ENCODE data around the gene PDE6B.

Gene PDE6B

GRCh38 chr4:677431-678293 is 52.3 kb downstream of the PDE6B start:
- H3K36me3 ChIP-seq (ENCODE audit: control insufficient read depth, insufficient read depth, low read length), result peaks cover 6% of the 10 kb centered on the region
- no peak overlapping the region for H3K9ac ChIP-seq (ENCODE audit: low read length)
- no peak overlapping the region for H3K27ac ChIP-seq (ENCODE audit: low read depth, low read length)
- H3K9me3 ChIP-seq (ENCODE audit: control insufficient read depth, insufficient read depth, low read depth, low read length), result no peaks in the 10 kb centered on the region
- H3K27me3 ChIP-seq (ENCODE audit: control insufficient read depth, insufficient read depth, low read length), result no peaks in the 10 kb centered on the region
- H3K4me3 ChIP-seq (ENCODE audit: low read depth, low read length), result no peak overlapping the region
- peaks cover 28% of the 10 kb centered on the region; the same call in 1 of the 2 replicates for H3K4me1 ChIP-seq (ENCODE audit: control insufficient read depth, insufficient read depth, low read length)

DNA sequence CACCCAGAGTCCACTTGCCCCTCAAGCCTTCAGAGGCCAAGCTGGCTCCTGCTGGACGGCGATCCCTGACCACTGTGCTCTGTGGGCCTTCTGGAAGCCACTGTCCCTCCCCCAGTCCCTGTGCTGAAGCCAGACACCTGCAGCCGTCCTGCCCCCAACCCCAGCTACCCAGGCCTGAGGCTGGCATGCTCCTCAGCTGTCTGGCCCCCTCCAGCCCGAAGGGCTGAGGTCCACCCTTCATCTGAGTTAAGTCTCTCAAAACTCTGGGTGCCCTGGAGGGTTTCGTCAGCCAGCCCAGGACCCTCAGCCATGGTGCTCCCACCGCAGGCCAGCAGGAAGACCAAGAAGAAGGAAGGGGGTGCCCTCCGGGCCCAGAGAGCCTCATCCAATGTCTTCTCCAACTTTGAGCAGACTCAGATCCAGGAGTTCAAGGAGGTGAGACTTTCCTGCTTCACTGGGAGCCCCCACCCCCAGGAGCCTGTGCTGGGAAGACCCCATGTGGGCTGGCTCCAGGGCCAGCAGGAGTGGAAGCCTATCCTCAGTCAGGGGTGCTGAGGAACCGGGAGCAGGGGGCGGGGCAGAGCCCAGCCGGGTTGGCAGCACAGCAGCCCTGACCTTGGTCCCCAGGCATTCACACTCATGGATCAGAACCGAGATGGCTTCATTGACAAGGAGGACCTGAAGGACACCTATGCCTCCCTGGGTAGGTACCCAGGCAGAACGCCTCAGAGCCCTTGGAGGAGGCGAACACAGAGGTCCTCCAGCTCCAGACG is 53.1 kb downstream of the PDE6B start:
- H3K36me3 ChIP-seq (ENCODE audit: control insufficient read depth, insufficient read depth, low read length), result no peaks in the 10 kb centered on the region
- no peak overlapping the region for H3K27ac ChIP-seq (ENCODE audit: low read depth, low read length)
- H3K9ac ChIP-seq (ENCODE audit: low read length), result no peak overlapping the region
- peaks cover 23% of the 10 kb centered on the region; the same call in 1 of the 2 replicates for H3K4me1 ChIP-seq (ENCODE audit: control insufficient read depth, insufficient read depth, low read length)
- no peaks in the 10 kb centered on the region for H3K9me3 ChIP-seq (ENCODE audit: control insufficient read depth, insufficient read depth, low read depth, low read length)
- no peak overlapping the region for H3K4me3 ChIP-seq (ENCODE audit: low read depth, low read length)
- H3K27me3 ChIP-seq (ENCODE audit: control insufficient read depth, insufficient read depth, low read length), result no peaks in the 10 kb centered on the region

DNA sequence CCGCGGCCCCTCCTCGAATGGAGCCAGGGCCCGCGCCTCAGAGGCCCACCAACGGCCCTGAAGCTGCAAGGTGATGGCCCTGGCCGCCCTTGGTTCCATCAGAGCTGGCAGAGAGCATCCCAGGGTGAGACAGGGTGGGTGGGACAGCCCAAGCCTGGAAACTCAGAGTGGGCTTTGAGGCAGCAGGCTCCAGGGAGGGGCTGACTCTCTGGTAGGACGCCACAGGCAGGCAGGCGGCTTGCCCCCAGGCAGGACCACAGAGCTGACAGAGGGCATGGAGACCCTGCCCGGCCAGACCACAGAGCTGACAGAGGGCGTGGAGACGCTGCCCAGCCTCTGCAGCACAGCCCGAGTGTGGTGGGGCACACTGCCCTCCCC is 53.7 kb downstream of the PDE6B start:
- no peak overlapping the region for H3K4me3 ChIP-seq (ENCODE audit: low read depth, low read length)
- no peaks in the 10 kb centered on the region for H3K27me3 ChIP-seq (ENCODE audit: control insufficient read depth, insufficient read depth, low read length)
- no peak overlapping the region for H3K9ac ChIP-seq (ENCODE audit: low read length)
- no peaks in the 10 kb centered on the region for H3K36me3 ChIP-seq (ENCODE audit: control insufficient read depth, insufficient read depth, low read length)
- no peak overlapping the region for H3K27ac ChIP-seq (ENCODE audit: low read depth, low read length)
- peaks cover 27% of the 10 kb centered on the region for H3K4me1 ChIP-seq (ENCODE audit: control insufficient read depth, insufficient read depth, low read length)
- H3K9me3 ChIP-seq (ENCODE audit: control insufficient read depth, insufficient read depth, low read depth, low read length), result no peaks in the 10 kb centered on the region

- H3K4me3 ChIP-seq (ENCODE audit: low read depth, low read length), result no peak overlapping the region
- H3K9me3 ChIP-seq (ENCODE audit: control insufficient read depth, insufficient read depth, low read depth, low read length), result no peaks in the 10 kb centered on the region
- H3K9ac ChIP-seq (ENCODE audit: low read length), result no peak overlapping the region
- H3K27ac ChIP-seq (ENCODE audit: low read depth, low read length), result no peak overlapping the region
- no peaks in the 10 kb centered on the region for H3K27me3 ChIP-seq (ENCODE audit: control insufficient read depth, insufficient read depth, low read length)
- H3K4me1 ChIP-seq (ENCODE audit: control insufficient read depth, insufficient read depth, low read length), result peaks cover 30% of the 10 kb centered on the region
- no peaks in the 10 kb centered on the region for H3K36me3 ChIP-seq (ENCODE audit: control insufficient read depth, insufficient read depth, low read length)
Observed at GRCh38 chr4:679629-680028, 54.3 kb downstream of the PDE6B start.

GRCh38 chr4:680091-680490 is 54.7 kb downstream of the PDE6B start:
- Histone ChIP-seq H3K9me3 (ENCODE audit: control insufficient read depth, insufficient read depth, low read depth, low read length) (no peaks in the 10 kb centered on the region), H3K4me1 (ENCODE audit: control insufficient read depth, insufficient read depth, low read length) (peaks cover 30% of the 10 kb centered on the region), H3K9ac (ENCODE audit: low read length) (no peak overlapping the region), H3K4me3 (ENCODE audit: low read depth, low read length) (peak overlapping the region; percentile 66; the same call in 1 of the 2 replicates), H3K27ac (ENCODE audit: low read depth, low read length) (no peak overlapping the region), H3K36me3 (ENCODE audit: control insufficient read depth, insufficient read depth, low read length) (no peaks in the 10 kb centered on the region), H3K27me3 (ENCODE audit: control insufficient read depth, insufficient read depth, low read length) (no peaks in the 10 kb centered on the region)

DNA sequence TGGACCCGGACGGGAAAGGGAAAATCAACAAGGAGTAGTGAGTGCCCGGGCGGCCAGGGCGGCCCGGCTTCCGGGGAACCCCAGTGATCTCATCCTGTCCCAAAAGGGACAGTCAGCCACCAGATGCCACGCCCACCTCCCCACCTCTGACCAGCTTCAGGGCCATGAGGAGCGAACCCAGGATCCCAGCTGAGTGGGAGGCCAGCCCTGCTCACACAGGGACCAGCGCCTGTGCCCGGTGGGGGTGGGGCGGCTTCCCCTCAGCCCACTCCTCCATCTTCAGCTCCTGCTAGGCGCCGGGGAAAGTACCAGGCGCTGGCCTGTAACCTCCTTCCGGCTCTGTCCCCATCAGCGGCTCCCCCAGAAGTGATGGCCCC is 55.2 kb downstream of the PDE6B start:
- Histone ChIP-seq H3K27me3 (ENCODE audit: control insufficient read depth, insufficient read depth, low read length) (no peaks in the 10 kb centered on the region), H3K4me3 (ENCODE audit: low read depth, low read length) (peak overlapping the region; percentile 66), H3K36me3 (ENCODE audit: control insufficient read depth, insufficient read depth, low read length) (no peaks in the 10 kb centered on the region), H3K9me3 (ENCODE audit: control insufficient read depth, insufficient read depth, low read depth, low read length) (no peaks in the 10 kb centered on the region), H3K4me1 (ENCODE audit: control insufficient read depth, insufficient read depth, low read length) (peaks cover 27% of the 10 kb centered on the region), H3K27ac (ENCODE audit: low read depth, low read length) (no peak overlapping the region), H3K9ac (ENCODE audit: low read length) (no peak overlapping the region)

DNA sequence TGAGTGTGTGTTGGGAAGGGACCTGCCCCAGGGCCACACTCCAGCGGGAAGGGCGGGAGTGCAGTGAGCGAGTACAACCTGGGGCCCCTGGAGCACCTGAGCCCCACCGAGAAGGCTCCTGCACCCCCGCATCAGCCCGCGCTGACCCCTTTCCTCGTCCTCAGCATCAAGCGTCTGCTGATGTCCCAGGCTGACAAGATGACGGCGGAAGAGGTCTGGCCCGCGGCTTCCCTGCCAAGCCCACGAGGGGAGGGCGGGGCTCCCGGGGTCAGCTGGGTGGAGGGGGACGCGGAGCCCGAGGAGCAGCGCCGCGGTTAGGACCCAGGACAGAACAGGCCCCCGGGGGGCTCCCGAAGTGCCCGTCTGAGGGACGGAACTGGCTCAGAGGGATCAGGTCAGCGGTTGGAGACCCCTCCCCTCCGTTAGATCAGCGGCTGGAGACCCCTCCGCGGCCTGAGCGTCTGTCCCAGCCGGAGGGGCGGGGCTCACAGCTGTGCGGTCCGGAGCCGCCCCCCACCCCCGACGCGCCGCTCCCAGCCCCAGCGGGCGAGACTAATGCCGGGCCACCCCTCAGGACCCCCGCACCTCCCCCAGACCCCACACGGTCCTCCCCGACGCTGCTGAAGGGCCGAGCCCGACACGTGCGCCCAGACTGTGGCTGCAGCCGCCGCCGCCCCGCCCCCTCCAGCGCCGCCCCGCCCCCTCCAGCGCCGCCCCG is 55.7 kb downstream of the PDE6B start:
- H3K27ac ChIP-seq (ENCODE audit: low read depth, low read length), result no peak overlapping the region
- no peaks in the 10 kb centered on the region for H3K36me3 ChIP-seq (ENCODE audit: control insufficient read depth, insufficient read depth, low read length)
- H3K4me1 ChIP-seq (ENCODE audit: control insufficient read depth, insufficient read depth, low read length), result peaks cover 26% of the 10 kb centered on the region
- H3K27me3 ChIP-seq (ENCODE audit: control insufficient read depth, insufficient read depth, low read length), result no peaks in the 10 kb centered on the region
- peak overlapping the region; percentile 66 for H3K4me3 ChIP-seq (ENCODE audit: low read depth, low read length)
- no peaks in the 10 kb centered on the region for H3K9me3 ChIP-seq (ENCODE audit: control insufficient read depth, insufficient read depth, low read depth, low read length)
- no peak overlapping the region for H3K9ac ChIP-seq (ENCODE audit: low read length)

GRCh38 chr4:681736-682451 is 56.5 kb downstream of the PDE6B start:
- no peaks in the 10 kb centered on the region for H3K9me3 ChIP-seq (ENCODE audit: control insufficient read depth, insufficient read depth, low read depth, low read length)
- no peaks in the 10 kb centered on the region for H3K27me3 ChIP-seq (ENCODE audit: control insufficient read depth, insufficient read depth, low read length)
- H3K36me3 ChIP-seq (ENCODE audit: control insufficient read depth, insufficient read depth, low read length), result no peaks in the 10 kb centered on the region
- H3K9ac ChIP-seq (ENCODE audit: low read length), result no peak overlapping the region
- peaks cover 22% of the 10 kb centered on the region for H3K4me1 ChIP-seq (ENCODE audit: control insufficient read depth, insufficient read depth, low read length)
- H3K4me3 ChIP-seq (ENCODE audit: low read depth, low read length), result no peak overlapping the region
- no peak overlapping the region for H3K27ac ChIP-seq (ENCODE audit: low read depth, low read length)

DNA sequence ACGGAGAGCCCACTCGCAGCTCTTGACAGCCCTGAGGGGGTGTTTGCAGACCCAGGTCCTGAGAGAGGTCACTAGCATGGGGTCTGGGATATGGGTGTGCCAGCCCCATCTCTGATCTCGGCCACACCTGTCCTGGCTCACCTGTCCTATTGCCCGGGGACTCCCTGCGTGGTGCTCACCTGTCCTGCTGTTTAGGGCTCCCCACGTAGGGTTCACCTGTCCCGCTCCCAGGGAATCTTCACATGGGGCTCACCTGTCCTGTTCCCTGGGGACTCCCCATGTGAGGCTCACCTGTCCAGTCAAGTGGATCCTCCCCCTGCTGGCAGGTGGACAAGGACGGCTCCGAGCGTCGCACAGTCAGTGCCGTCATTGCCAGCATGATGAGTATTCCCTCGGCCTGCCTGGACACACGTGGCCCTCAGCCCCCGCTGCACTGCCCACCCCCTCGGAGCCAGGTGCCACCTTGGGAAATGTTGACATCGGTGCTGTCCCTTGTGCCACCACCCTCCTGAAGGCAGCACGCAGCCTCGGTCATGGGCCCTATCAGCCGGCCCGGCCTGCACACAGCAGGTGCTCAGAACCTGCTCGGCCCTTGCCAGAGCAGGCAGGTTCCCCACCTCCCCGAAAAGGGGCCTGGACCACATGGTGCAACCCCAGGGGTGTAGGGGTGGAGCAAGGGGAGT is 57.3 kb downstream of the PDE6B start:
- Histone ChIP-seq H3K9me3 (ENCODE audit: control insufficient read depth, insufficient read depth, low read depth, low read length) (no peaks in the 10 kb centered on the region), H3K27ac (ENCODE audit: low read depth, low read length) (no peak overlapping the region), H3K36me3 (ENCODE audit: control insufficient read depth, insufficient read depth, low read length) (no peaks in the 10 kb centered on the region), H3K9ac (ENCODE audit: low read length) (no peak overlapping the region), H3K4me1 (ENCODE audit: control insufficient read depth, insufficient read depth, low read length) (peaks cover 23% of the 10 kb centered on the region), H3K27me3 (ENCODE audit: control insufficient read depth, insufficient read depth, low read length) (no peaks in the 10 kb centered on the region), H3K4me3 (ENCODE audit: low read depth, low read length) (no peak overlapping the region)

GRCh38 chr4:683247-683897 is 58.0 kb downstream of the PDE6B start:
- H3K9me3 ChIP-seq (ENCODE audit: control insufficient read depth, insufficient read depth, low read depth, low read length), result no peaks in the 10 kb centered on the region
- H3K27me3 ChIP-seq (ENCODE audit: control insufficient read depth, insufficient read depth, low read length), result no peaks in the 10 kb centered on the region
- H3K9ac ChIP-seq (ENCODE audit: low read length), result no peak overlapping the region
- H3K4me3 ChIP-seq (ENCODE audit: low read depth, low read length), result no peak overlapping the region
- no peaks in the 10 kb centered on the region for H3K36me3 ChIP-seq (ENCODE audit: control insufficient read depth, insufficient read depth, low read length)
- H3K4me1 ChIP-seq (ENCODE audit: control insufficient read depth, insufficient read depth, low read length), result peaks cover 30% of the 10 kb centered on the region
- H3K27ac ChIP-seq (ENCODE audit: low read depth, low read length), result no peak overlapping the region

Data from HUES6 (cell line).